IMR-90 (cell line): ENCODE data around the gene FARS2. TPM values are rescaled to one million over a fixed set of nuclear protein-coding genes. Genes with fewer than 3 reads are reported as not detected.

Experiments
- ATAC-seq: fragments of 200-7000 bp; cut with Tn5 transposase; 2 replicates; pipeline ENCODE4 v1.9.1; 2020; ENCODE audit warnings: low read depth, mild to moderate bottlenecking, moderate library complexity
- BruUV-seq: library from RNA; stranded (reverse); fragments of 400-500 nt; replicated peaks from 2 replicates; lab custom pipeline; 2021; lab: Mats Ljungman, UMichigan
- CTCF ChIA-PET: fragments of 300-600 bp; formaldehyde crosslinking; extraction: SDS; loops from one replicate; lab custom pipeline; 2021; ENCODE audit warnings: antibody characterized with exemption; lab: Yijun Ruan, JAX
- POLR2A ChIA-PET: fragments of 300-600 bp; sonication (Branson Sonifier 250); formaldehyde crosslinking; loops from one replicate; lab custom pipeline; 2022; ENCODE audit warnings: antibody characterized with exemption; ENCODE audit not compliant: unreplicated experiment; lab: Charles Lee
- DNase-seq: peaks from one replicate; pipeline ENCODE4 v3.0.0; 2013
- H2AFZ ChIP-seq: replicated peaks from 2 replicates; pipeline ENCODE3; 2013; ENCODE audit warnings: low read length, mild to moderate bottlenecking; ENCODE audit not compliant: poor library complexity
- H2AK5ac ChIP-seq: 2 replicates; pipeline ENCODE4 v1.6.1; 2013; ENCODE audit warnings: low read depth, low read length, inconsistent platforms
- H2AK9ac ChIP-seq: replicated peaks from 2 replicates; pipeline ENCODE3; 2013; ENCODE audit warnings: mild to moderate bottlenecking, low read depth, low read length, moderate library complexity; ENCODE audit not compliant: poor library complexity
- H2BK120ac ChIP-seq: 2 replicates; pipeline ENCODE4 v1.6.1; 2013; ENCODE audit warnings: low read depth, low read length, inconsistent platforms
- H2BK15ac ChIP-seq: 3 replicates; pipeline ENCODE4 v1.6.1; 2013; ENCODE audit warnings: low read depth, low read length, inconsistent platforms
- H2BK20ac ChIP-seq: 2 replicates; pipeline ENCODE4 v1.6.1; 2013; ENCODE audit warnings: low read depth, mild to moderate bottlenecking, inconsistent platforms, low read length, moderate library complexity
- H2BK5ac ChIP-seq: 2 replicates; pipeline ENCODE4 v1.6.1; 2013; ENCODE audit warnings: mild to moderate bottlenecking, low read depth, low read length, inconsistent platforms; ENCODE audit not compliant: poor library complexity, severe bottlenecking
- H3K14ac ChIP-seq: replicated peaks from 2 replicates; pipeline ENCODE4 v1.6.1; 2013; ENCODE audit warnings: low read depth, low read length, inconsistent platforms
- H3K18ac ChIP-seq: 2 replicates; pipeline ENCODE4 v1.6.1; 2013; ENCODE audit warnings: low read depth, low read length, control low read depth
- H3K23ac ChIP-seq: 2 replicates; pipeline ENCODE4 v1.6.1; 2013; ENCODE audit warnings: low read depth, low read length, inconsistent platforms
- H3K27ac ChIP-seq: 2 replicates; pipeline ENCODE4 v1.5.1; 2013; ENCODE audit warnings: mild to moderate bottlenecking, control low read depth, low read length; ENCODE audit not compliant: insufficient read depth
- H3K27me3 ChIP-seq: 2 replicates; pipeline ENCODE4 v1.6.1; 2013; ENCODE audit warnings: low read length; ENCODE audit not compliant: control insufficient read depth, insufficient read depth
- H3K36me3 ChIP-seq: 2 replicates; pipeline ENCODE4 v1.6.1; 2013; ENCODE audit warnings: low read length, mixed read lengths; ENCODE audit not compliant: control insufficient read depth, insufficient read depth
- H3K4ac ChIP-seq: 2 replicates; pipeline ENCODE4 v1.6.1; 2013; ENCODE audit warnings: low read depth, low read length, inconsistent platforms
- H3K4me1 ChIP-seq: 2 replicates; pipeline ENCODE4 v1.6.1; 2013; ENCODE audit warnings: low read length, mixed read lengths; ENCODE audit not compliant: control insufficient read depth, insufficient read depth
- H3K4me2 ChIP-seq: 2 replicates; pipeline ENCODE4 v1.6.1; 2013; ENCODE audit warnings: low read depth, mild to moderate bottlenecking, control low read depth, low read length, moderate library complexity
- H3K4me3 ChIP-seq: 2 replicates; pipeline ENCODE4 v1.5.1; 2013; ENCODE audit warnings: low read depth, mild to moderate bottlenecking, control low read depth, low read length, moderate library complexity; ENCODE audit not compliant: insufficient read depth
- H3K56ac ChIP-seq: 2 replicates; pipeline ENCODE4 v1.6.1; 2013; ENCODE audit warnings: low read length, inconsistent platforms; ENCODE audit not compliant: insufficient read depth; ENCODE audit errors: extremely low read depth
- H3K79me1 ChIP-seq, 2 experiments: 2 replicates each; pipeline ENCODE4 v1.6.1; 2013; ENCODE audit warnings: low read length in 2 of 2, inconsistent platforms in 1 of 2, low read depth in 1 of 2
- H3K9ac ChIP-seq: 2 replicates; pipeline ENCODE4 v1.6.1; 2013; ENCODE audit warnings: low read depth, low read length, control low read depth
- H3K9me1 ChIP-seq: 2 replicates; pipeline ENCODE4 v1.6.1; 2013; ENCODE audit warnings: low read length, inconsistent platforms; ENCODE audit not compliant: insufficient read depth
- H3K9me3 ChIP-seq: 2 replicates; pipeline ENCODE4 v1.6.1; 2013; ENCODE audit warnings: low read length; ENCODE audit not compliant: control insufficient read depth, insufficient read depth
- H4K20me1 ChIP-seq: 2 replicates; pipeline ENCODE4 v1.6.1; 2013; ENCODE audit warnings: low read length, inconsistent platforms; ENCODE audit not compliant: insufficient read depth
- H4K5ac ChIP-seq: 2 replicates; pipeline ENCODE4 v1.6.1; 2013; ENCODE audit warnings: mild to moderate bottlenecking, low read depth, low read length, control low read depth
- H4K8ac ChIP-seq, 2 experiments: 2 replicates each; pipeline ENCODE4 v1.6.1; 2013; ENCODE audit warnings: low read depth in 2 of 2, low read length in 2 of 2, control low read depth in 1 of 2, inconsistent platforms in 1 of 2
- H4K91ac ChIP-seq: 2 replicates; pipeline ENCODE4 v1.6.1; 2013; ENCODE audit warnings: low read depth, low read length, inconsistent platforms; ENCODE audit not compliant: insufficient read depth
- BHLHE40 ChIP-seq: fragments of 150-350 bp; IDR thresholded peaks from 2 replicates; pipeline ENCODE4 v1.6.1; 2016; ENCODE audit warnings: mild to moderate bottlenecking, low read depth, low read length
- CHD1 ChIP-seq: IDR thresholded peaks from 2 replicates; pipeline ENCODE4 v1.6.1; 2012; ENCODE audit warnings: low read depth, low read length, improper control_type of control experiment
- CTCF ChIP-seq: conservative IDR thresholded peaks from 2 replicates; pipeline ENCODE4 v1.5.1; 2012; ENCODE audit warnings: mild to moderate bottlenecking, low read depth, low read length, improper control_type of control experiment
- ELK1 ChIP-seq: fragments of 150-350 bp; IDR thresholded peaks from 2 replicates; pipeline ENCODE4 v1.6.1; 2016; ENCODE audit warnings: low read depth, mild to moderate bottlenecking, low read length, moderate library complexity, borderline replicate concordance
- FOS ChIP-seq: fragments of 150-350 bp; IDR thresholded peaks from 2 replicates; pipeline ENCODE4 v1.6.1; 2016; ENCODE audit warnings: low read depth, low read length
- MAFK ChIP-seq: IDR thresholded peaks from 2 replicates; pipeline ENCODE4 v1.6.1; 2012; ENCODE audit warnings: low read depth, low read length, improper control_type of control experiment
- MAZ ChIP-seq: IDR thresholded peaks from 2 replicates; pipeline ENCODE4 v1.6.1; 2012; ENCODE audit warnings: low read depth, mild to moderate bottlenecking, low read length, improper control_type of control experiment, moderate library complexity, borderline replicate concordance
- MXI1 ChIP-seq: IDR thresholded peaks from 2 replicates; pipeline ENCODE4 v1.6.1; 2012; ENCODE audit warnings: low read depth, mild to moderate bottlenecking, low read length, moderate library complexity, borderline replicate concordance
- NFE2L2 ChIP-seq: fragments of 150-350 bp; IDR thresholded peaks from 2 replicates; pipeline ENCODE4 v1.6.1; 2016; ENCODE audit warnings: low read depth, mild to moderate bottlenecking, low read length
- POLR2A ChIP-seq: IDR thresholded peaks from 2 replicates; pipeline ENCODE4 v1.6.1; 2012; ENCODE audit warnings: mild to moderate bottlenecking, low read depth, low read length
- RAD21 ChIP-seq: IDR thresholded peaks from 2 replicates; pipeline ENCODE4 v1.6.1; 2012; ENCODE audit warnings: low read length, improper control_type of control experiment
- RCOR1 ChIP-seq: IDR thresholded peaks from 2 replicates; pipeline ENCODE4 v1.6.1; 2012; ENCODE audit warnings: mild to moderate bottlenecking, low read length, improper control_type of control experiment; ENCODE audit not compliant: insufficient replicate concordance
- RFX5 ChIP-seq: IDR thresholded peaks from 2 replicates; pipeline ENCODE4 v1.8.0; 2012; ENCODE audit warnings: low read depth, mild to moderate bottlenecking, low read length, moderate library complexity
- USF2 ChIP-seq: fragments of 150-350 bp; IDR thresholded peaks from 2 replicates; pipeline ENCODE4 v1.6.1; 2017; ENCODE audit warnings: mild to moderate bottlenecking, antibody characterized with exemption, low read length, low read depth
- WGBS, 2 experiments: methylation state at CpG; one replicate each; pipeline versions ENCODE4 v1.1.5 to v1.1.7; 2013; ENCODE audit warnings: missing lambda C conversion rate in 2 of 2; ENCODE audit not compliant: insufficient read length in 1 of 2; ENCODE audit errors: extremely low coverage in 2 of 2; 5-methylcytosine and 5-hydroxymethylcytosine counted together
- dilution Hi-C: fragments of 300-500 bp; cut with HindIII; formaldehyde crosslinking; loops from one replicate; pipeline ENCODE4 v1.14.3; 2018; ENCODE audit warnings: low sequenced_read_pairs; ENCODE audit not compliant: unreplicated experiment
- in situ Hi-C: fragments of 300-500 bp; cut with MboI; formaldehyde crosslinking; loops from 3 replicates; pipeline ENCODE4 v1.14.3; 2019; ENCODE audit warnings: low sequenced_read_pairs, inconsistent platforms, mixed read lengths
- intact Hi-C: fragments of 100-400 bp; cut with micrococcal nuclease; formaldehyde crosslinking; loops from 2 replicates; pipeline ENCODE4 v1.10.0; 2022
- polyA plus RNA-seq, 3 experiments: library from polyadenylated mRNA; depleted of rRNA; stranded (reverse); fragments of >200 nt; gene quantifications; 2 replicates each; pipeline ENCODE4 v1.2.3, GENCODE V29; 2012; ENCODE audit warnings: low replicate concordance in 1 of 3
- total RNA-seq: library from RNA; depleted of rRNA; stranded (reverse); fragments of >200 nt; gene quantifications from 2 replicates; pipeline ENCODE4 v1.2.3, GENCODE V29; 2012

FARS2 gene
- total and polyA plus RNA-seq, 2 of the 4 experiments (the other 2 are of a cell fraction): 12.1 to 28.9 TPM

- no peaks in the 10 kb centered on the region for H3K27me3 ChIP-seq
- no peak overlapping the region for H2BK5ac ChIP-seq
- no peak overlapping the region for H2AFZ ChIP-seq
- CTCF ChIA-PET: no interaction called here
- no peak overlapping the region for H3K4ac ChIP-seq
- no peak for ATAC-seq
- H3K27ac ChIP-seq: no peak overlapping the region
- no peak overlapping the region for H2AK9ac ChIP-seq
- H4K5ac ChIP-seq: no peak overlapping the region
- H3K9me3 ChIP-seq: no peaks in the 10 kb centered on the region
- H3K4me3 ChIP-seq: no peak overlapping the region
- H2BK15ac ChIP-seq: no peak overlapping the region
- H3K36me3 ChIP-seq: no peaks in the 10 kb centered on the region
- H4K8ac ChIP-seq: no peak overlapping the region
- H4K91ac ChIP-seq: no peak overlapping the region
- H3K18ac ChIP-seq: no peak overlapping the region
- no TSS peak for BruUV-seq
- no peak overlapping the region for H3K23ac ChIP-seq
- H3K4me2 ChIP-seq: no peak overlapping the region
- no peak for TF ChIP-seq ELK1
- TF ChIP-seq FOS: no peak
- TF ChIP-seq CTCF: no peak
- TF ChIP-seq NFE2L2: no peak
- TF ChIP-seq RAD21: no peak
- no peak for TF ChIP-seq BHLHE40
- TF ChIP-seq MAFK: no peak
- no peak for TF ChIP-seq POLR2A
- no peak for TF ChIP-seq RFX5
- TF ChIP-seq USF2: no peak
- no peak for TF ChIP-seq MAZ
- TF ChIP-seq RCOR1: no peak
- no peak for TF ChIP-seq MXI1
- TF ChIP-seq CHD1: no peak
- dilution Hi-C loops (no loop called here), intact Hi-C loops (no loop called here), in situ Hi-C loops (loop anchor here (25.0 kb wide), 1 partner anchor 1314 kb away; no protein-coding TSS in a partner anchor)
- H2AK5ac ChIP-seq: no peak overlapping the region
- POLR2A ChIA-PET: no interaction called here
- no peak overlapping the region for H2BK120ac ChIP-seq
- no peaks in the 10 kb centered on the region; a peak in 1 of 4 replicates for H3K79me1 ChIP-seq
- no peak overlapping the region for H3K9ac ChIP-seq
- H3K4me1 ChIP-seq: no peaks in the 10 kb centered on the region
- H4K20me1 ChIP-seq: no peaks in the 10 kb centered on the region
- H3K56ac ChIP-seq: no peak overlapping the region
- H3K14ac ChIP-seq: no peak overlapping the region
- no peak for DNase-seq
- WGBS, 2 experiments: 100% methylated on average over 1 of the region's 6 CpGs; no CpG with 5 or more reads in 1 of the 2 experiments
- H3K9me1 ChIP-seq: no peaks in the 10 kb centered on the region
- no peak overlapping the region for H2BK20ac ChIP-seq
Observed at GRCh38 chr6:5223309-5223708, 38.0 kb upstream of the FARS2 start.
